ENCODE measurements around the gene IL17RB.

DNA sequence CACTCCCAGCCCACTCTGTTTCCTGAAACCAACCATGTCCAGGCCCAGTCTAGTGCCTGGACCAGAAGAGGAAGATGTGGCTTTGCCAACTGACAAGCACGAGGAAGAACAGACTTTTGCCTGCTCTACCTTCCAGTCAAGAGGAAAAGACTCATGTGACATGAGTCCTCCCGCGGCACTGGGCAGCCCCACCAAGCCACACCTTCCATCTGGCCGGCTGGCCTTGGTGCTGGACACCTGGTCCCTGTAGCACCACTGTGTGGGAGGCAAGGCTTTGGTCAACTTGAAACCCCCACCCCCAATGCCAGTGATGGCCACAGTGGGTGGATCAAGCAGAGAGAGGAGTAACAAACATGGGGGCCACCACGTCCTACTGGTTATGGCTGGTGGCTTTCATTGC, 12.7 kb upstream of the IL17RB start:
- TF ChIP-seq, protein P1, sequence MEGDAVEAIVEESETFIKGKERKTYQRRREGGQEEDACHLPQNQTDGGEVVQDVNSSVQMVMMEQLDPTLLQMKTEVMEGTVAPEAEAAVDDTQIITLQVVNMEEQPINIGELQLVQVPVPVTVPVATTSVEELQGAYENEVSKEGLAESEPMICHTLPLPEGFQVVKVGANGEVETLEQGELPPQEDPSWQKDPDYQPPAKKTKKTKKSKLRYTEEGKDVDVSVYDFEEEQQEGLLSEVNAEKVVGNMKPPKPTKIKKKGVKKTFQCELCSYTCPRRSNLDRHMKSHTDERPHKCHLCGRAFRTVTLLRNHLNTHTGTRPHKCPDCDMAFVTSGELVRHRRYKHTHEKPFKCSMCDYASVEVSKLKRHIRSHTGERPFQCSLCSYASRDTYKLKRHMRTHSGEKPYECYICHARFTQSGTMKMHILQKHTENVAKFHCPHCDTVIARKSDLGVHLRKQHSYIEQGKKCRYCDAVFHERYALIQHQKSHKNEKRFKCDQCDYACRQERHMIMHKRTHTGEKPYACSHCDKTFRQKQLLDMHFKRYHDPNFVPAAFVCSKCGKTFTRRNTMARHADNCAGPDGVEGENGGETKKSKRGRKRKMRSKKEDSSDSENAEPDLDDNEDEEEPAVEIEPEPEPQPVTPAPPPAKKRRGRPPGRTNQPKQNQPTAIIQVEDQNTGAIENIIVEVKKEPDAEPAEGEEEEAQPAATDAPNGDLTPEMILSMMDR (IDR thresholded peaks at IDR 0.05; ENCODE audit: insufficient read depth, low read depth, low read length): no peak
- TF ChIP-seq EZH2 (IDR thresholded peaks at IDR 0.05; ENCODE audit: insufficient read depth, low read length): no peak

Data from astrocyte (in vitro differentiated cells and primary cell).